Esophagus squamous epithelium (tissue), 5 donors: ENCODE data around the gene CUEDC2. TPM values are rescaled to one million over a fixed set of nuclear protein-coding genes. Genes with fewer than 3 reads are reported as not detected.
A peak's percentile ranks its signal among the peaks of the same experiment; 100 is the strongest.

Experiments used
- DNase-seq: peaks from one replicate; lab custom pipeline; 2025; lab: John Stamatoyannopoulos, UW
- H3K27ac ChIP-seq, 4 donors: fragments of 200-600 bp; sonication (generic); one replicate each; pipeline ENCODE4 v1.5.1; 2016 to 2019; ENCODE audit warnings: mild to moderate bottlenecking in 1 of 4
- H3K27me3 ChIP-seq, 4 donors: fragments of 200-600 bp; sonication (generic); 1 replicate in 3 of 4; 2 replicates in 1 of 4; pipeline versions ENCODE4 v1.5.1 to v1.6.0; 2017 to 2021; ENCODE audit warnings: antibody characterized with exemption in 1 of 4
- H3K36me3 ChIP-seq, 3 donors: fragments of 200-600 bp; sonication (generic); one replicate each; pipeline ENCODE4 v1.5.1; 2016 to 2019
- H3K4me1 ChIP-seq, 3 donors: fragments of 200-600 bp; sonication (generic); one replicate each; pipeline ENCODE4 v1.5.1; 2017 to 2019
- H3K4me3 ChIP-seq, 4 donors: fragments of 200-600 bp; sonication (generic); 1 replicate in 3 of 4; 2 replicates in 1 of 4; pipeline ENCODE4 v1.5.1; 2016 to 2019; ENCODE audit warnings: mild to moderate bottlenecking in 2 of 4, moderate library complexity in 1 of 4
- H3K9me3 ChIP-seq, 3 donors: fragments of 200-600 bp; sonication (generic); one replicate each; pipeline ENCODE4 v1.5.1; 2016 to 2019
- POLR2A ChIP-seq, 4 donors: fragments of 450-650 bp; IDR thresholded peaks; one replicate each; pipeline ENCODE4 v1.6.1; 2017; ENCODE audit warnings: antibody characterized with exemption in 4 of 4, mild to moderate bottlenecking in 4 of 4, moderate library complexity in 3 of 4
- WGBS, 2 donors: methylation state at CpG; one replicate each; pipeline ENCODE4 v1.1.5; 2018; 5-methylcytosine and 5-hydroxymethylcytosine counted together
- intact Hi-C: fragments of 100-400 bp; cut with DNase I; formaldehyde crosslinking; loops from one replicate; pipeline ENCODE4 v1.15.0; 2022
- total RNA-seq, 4 donors: library from RNA; depleted of rRNA; stranded (reverse); fragments of >200 nt; gene quantifications; one replicate each; pipeline ENCODE4 v1.1.0, GENCODE V29; 2016
- TF ChIP-seq, protein P1 (sequence below), 6 experiments: fragments of 450-650 bp in 4 of 6; fragments of 200-600 bp in 2 of 6; sonication (generic) in 2 of 6; IDR thresholded peaks; one replicate each; pipeline ENCODE4 v1.5.1; 2016 to 2019; ENCODE audit warnings: antibody characterized with exemption in 6 of 6, mild to moderate bottlenecking in 4 of 6, moderate library complexity in 4 of 6
- donor health status: DM: yes; HTN: yes; CAD: no.

Gene CUEDC2
- total RNA-seq, 4 donors from 2014 or later, result 16.6 to 37.6 (median 27.0) TPM

DNA sequence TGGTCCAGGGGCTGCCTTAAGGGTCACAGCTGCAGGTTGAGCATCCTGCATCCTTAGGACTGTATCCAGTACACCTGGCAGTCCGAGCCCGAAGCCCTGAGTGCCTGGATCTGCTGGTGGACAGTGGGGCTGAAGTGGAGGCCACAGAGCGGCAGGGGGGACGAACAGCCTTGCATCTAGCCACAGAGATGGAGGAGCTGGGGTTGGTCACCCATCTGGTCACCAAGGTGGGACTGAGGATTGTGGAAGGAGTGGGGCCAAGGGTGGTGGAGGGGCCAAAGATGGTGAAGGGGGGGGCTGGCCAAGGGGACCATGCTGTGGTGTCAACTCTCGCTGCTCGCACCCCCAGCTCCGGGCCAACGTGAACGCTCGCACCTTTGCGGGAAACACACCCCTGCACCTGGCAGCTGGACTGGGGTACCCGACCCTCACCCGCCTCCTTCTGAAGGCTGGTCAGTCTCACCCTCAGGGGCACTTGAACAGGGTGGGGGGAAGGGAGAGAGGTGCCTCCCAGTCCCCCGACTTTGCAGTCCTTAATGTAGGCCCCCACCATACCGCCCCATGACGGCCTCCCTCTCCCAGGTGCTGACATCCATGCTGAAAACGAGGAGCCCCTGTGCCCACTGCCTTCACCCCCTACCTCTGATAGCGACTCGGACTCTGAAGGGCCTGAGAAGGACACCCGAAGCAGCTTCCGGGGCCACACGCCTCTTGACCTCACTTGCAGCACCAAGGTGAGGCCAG lies 31.6 kb downstream of the CUEDC2 start:
- no peak overlapping the region for H3K27ac ChIP-seq
- H3K4me1 ChIP-seq, result peaks cover 31 to 62% (median 37%) of the 10 kb centered on the region in 3 donors
- DNase-seq, result no peak
- WGBS, 2 donors, result 60 to 79% methylated on average over 1 to 4 of the region's 22 CpGs
- TF ChIP-seq, protein P1, sequence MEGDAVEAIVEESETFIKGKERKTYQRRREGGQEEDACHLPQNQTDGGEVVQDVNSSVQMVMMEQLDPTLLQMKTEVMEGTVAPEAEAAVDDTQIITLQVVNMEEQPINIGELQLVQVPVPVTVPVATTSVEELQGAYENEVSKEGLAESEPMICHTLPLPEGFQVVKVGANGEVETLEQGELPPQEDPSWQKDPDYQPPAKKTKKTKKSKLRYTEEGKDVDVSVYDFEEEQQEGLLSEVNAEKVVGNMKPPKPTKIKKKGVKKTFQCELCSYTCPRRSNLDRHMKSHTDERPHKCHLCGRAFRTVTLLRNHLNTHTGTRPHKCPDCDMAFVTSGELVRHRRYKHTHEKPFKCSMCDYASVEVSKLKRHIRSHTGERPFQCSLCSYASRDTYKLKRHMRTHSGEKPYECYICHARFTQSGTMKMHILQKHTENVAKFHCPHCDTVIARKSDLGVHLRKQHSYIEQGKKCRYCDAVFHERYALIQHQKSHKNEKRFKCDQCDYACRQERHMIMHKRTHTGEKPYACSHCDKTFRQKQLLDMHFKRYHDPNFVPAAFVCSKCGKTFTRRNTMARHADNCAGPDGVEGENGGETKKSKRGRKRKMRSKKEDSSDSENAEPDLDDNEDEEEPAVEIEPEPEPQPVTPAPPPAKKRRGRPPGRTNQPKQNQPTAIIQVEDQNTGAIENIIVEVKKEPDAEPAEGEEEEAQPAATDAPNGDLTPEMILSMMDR (IDR thresholded peaks at IDR 0.05), result no peak
- TF ChIP-seq POLR2A (IDR thresholded peaks at IDR 0.05), result no peak
- peaks cover 17 to 57% (median 27%) of the 10 kb centered on the region in 3 donors for H3K36me3 ChIP-seq
- intact Hi-C loops, result no loop called here
- H3K4me3 ChIP-seq, result no peak overlapping the region
- no peaks in the 10 kb centered on the region for H3K9me3 ChIP-seq
- peaks cover 0 to 6% (median 0%) of the 10 kb centered on the region in 4 donors for H3K27me3 ChIP-seq

DNA sequence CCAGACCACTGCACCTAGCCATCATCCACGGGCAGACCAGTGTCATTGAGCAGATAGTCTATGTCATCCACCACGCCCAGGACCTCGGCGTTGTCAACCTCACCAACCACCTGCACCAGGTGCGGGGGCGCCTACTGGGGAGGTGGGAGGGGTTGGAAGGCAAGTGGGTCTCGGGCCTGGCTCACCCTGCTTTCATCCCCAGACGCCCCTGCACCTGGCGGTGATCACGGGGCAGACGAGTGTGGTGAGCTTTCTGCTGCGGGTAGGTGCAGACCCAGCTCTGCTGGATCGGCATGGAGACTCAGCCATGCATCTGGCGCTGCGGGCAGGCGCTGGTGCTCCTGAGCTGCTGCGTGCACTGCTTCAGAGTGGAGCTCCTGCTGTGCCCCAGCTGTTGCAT lies 32.3 kb downstream of the CUEDC2 start:
- peaks cover 31 to 66% (median 37%) of the 10 kb centered on the region in 3 donors for H3K4me1 ChIP-seq
- WGBS, 2 donors, result 80% methylated on average over 2 of the region's 17 CpGs; no CpG with 5 or more reads in 1 of the 2 donors
- DNase-seq, result no peak
- peak overlapping the region in 2 of 4 donors; percentile 87 to 95 for H3K27ac ChIP-seq
- intact Hi-C loops, result no loop called here
- H3K9me3 ChIP-seq, result no peaks in the 10 kb centered on the region
- peaks cover 17 to 57% (median 27%) of the 10 kb centered on the region in 3 donors for H3K36me3 ChIP-seq
- peak overlapping the region in 1 of 4 donors; percentile 78 for H3K4me3 ChIP-seq
- H3K27me3 ChIP-seq, result peaks cover 0 to under 1% (median 0%) of the 10 kb centered on the region in 4 donors
- no peak for TF ChIP-seq POLR2A (IDR thresholded peaks at IDR 0.05)
- TF ChIP-seq, protein P1 (IDR thresholded peaks at IDR 0.05), result no peak

DNA sequence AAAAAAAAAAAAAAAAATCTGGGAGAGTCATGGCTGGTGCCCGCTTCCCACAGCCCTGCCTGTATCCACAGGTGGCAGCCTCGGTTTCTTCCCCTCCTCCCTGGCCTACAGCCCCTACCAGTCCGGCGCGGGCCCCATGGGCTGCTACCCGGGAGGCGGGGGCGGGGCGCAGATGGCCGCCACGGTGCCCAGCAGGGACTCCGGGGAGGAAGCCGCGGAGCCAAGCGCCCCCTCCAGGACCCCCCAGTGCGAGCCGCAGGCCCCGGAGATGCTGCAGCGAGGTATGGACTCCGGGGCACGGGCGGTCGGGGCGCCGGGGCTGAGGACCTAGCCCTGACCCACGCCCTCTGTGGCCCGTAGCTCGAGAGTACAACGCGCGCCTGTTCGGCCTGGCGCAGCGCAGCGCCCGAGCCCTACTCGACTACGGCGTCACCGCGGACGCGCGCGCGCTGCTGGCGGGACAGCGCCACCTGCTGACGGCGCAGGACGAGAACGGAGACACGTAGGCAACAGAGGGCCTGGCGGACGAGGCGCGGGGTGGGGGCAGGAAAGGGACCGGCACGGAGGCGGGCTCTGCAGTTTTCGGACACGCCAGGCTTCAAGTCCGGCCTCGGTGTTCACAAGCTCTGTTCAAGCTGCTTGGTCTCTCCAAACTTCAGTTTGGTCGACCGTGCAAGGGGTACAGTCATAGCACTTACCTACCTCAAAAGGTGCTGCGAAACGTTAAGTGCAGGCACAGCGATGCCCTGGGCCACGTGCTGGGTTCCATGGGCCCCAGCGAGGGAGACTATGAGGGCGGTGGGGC lies 33.0 kb downstream of the CUEDC2 start:
- Histone ChIP-seq H3K36me3 (peaks cover 17 to 57% (median 27%) of the 10 kb centered on the region in 3 donors), H3K27ac (peak overlapping the region; percentile 85 to 96 (median 91)), H3K4me1 (peaks cover 31 to 72% (median 37%) of the 10 kb centered on the region in 3 donors), H3K4me3 (peak overlapping the region; percentile 55 to 78 (median 71)), H3K27me3 (no peaks in the 10 kb centered on the region), H3K9me3 (no peaks in the 10 kb centered on the region)
- intact Hi-C loops, result no loop called here
- TF ChIP-seq, protein P1 (IDR thresholded peaks at IDR 0.05), result peak; percentile 79 to 98 (median 96)
- TF ChIP-seq POLR2A (IDR thresholded peaks at IDR 0.05), result peak in 2 of 4 donors; percentile 16 to 64
- 5 to 7% methylated on average over 2 to 4 of the region's 72 CpGs for WGBS, 2 donors
- peak; percentile 47 for DNase-seq

DNA sequence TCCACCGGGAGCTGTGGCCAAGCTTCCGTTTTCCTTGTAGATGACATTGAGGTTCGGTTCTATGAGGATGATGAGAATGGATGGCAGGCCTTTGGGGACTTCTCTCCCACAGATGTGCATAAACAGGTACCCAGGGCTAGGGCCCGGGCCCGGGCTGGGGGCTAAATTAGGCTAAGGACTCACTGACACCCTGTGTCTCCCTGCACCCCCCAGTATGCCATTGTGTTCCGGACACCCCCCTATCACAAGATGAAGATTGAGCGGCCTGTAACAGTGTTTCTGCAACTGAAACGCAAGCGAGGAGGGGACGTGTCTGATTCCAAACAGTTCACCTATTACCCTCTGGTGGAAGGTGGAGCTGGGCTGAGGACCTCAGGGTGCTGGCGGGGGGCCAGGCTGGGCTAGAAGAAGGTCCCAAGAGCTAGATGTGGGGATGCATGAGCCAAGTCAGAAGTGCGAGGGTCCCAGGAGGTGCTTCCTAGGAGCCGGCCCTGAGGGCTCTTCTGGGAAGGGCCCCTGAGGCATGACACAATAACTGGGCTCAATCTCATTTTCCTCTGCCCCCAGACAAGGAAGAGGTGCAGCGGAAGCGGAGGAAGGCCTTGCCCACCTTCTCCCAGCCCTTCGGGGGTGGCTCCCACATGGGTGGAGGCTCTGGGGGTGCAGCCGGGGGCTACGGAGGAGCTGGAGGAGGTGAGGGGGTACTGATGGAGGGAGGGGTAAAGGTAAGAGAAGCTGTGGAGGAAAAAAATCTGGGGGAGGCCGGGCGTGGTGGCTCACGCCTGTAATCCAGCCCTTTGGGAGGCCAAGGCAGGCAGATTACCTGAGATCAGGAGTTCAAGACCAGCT lies 34.0 kb downstream of the CUEDC2 start:
- H3K27ac ChIP-seq, result peak overlapping the region in 2 of 4 donors; percentile 87 to 95
- TF ChIP-seq, protein P1 (IDR thresholded peaks at IDR 0.05), result no peak
- no peak for TF ChIP-seq POLR2A (IDR thresholded peaks at IDR 0.05)
- H3K4me3 ChIP-seq, result peak overlapping the region in 2 of 4 donors; percentile 74 to 78
- intact Hi-C loops, result no loop called here
- no peaks in the 10 kb centered on the region for H3K9me3 ChIP-seq
- no peaks in the 10 kb centered on the region for H3K27me3 ChIP-seq
- peaks cover 17 to 57% (median 27%) of the 10 kb centered on the region in 3 donors for H3K36me3 ChIP-seq
- H3K4me1 ChIP-seq, result peaks cover 35 to 79% (median 42%) of the 10 kb centered on the region in 3 donors
- no peak for DNase-seq
- WGBS, 2 donors, result 76 to 78% methylated on average over 11 to 15 of the region's 21 CpGs
